HFFc6 (cell line): ENCODE measurements around the gene TPX2. TPM values are rescaled to one million over a fixed set of nuclear protein-coding genes. Genes with fewer than 3 reads are reported as not detected.
"Not testable (repeated sequence)": the region's sequence is repeated elsewhere in the genome, so short reads cannot be mapped to it uniquely, and the experiment has no call there.

Experiments used
- DNase-seq: peaks from one replicate; pipeline ENCODE4 v3.0.0-alpha.2; 2018
- H3K27ac Mint-ChIP-seq: 2 replicates; pipeline ENCODE4 v1.8.0; 2020; ENCODE audit warnings: mild to moderate bottlenecking, mixed read lengths
- H3K27me3 Mint-ChIP-seq: 2 replicates; pipeline ENCODE4 v1.8.0; 2021; ENCODE audit warnings: mild to moderate bottlenecking, moderate library complexity, mixed read lengths; ENCODE audit not compliant: insufficient read depth
- H3K36me3 Mint-ChIP-seq: 2 replicates; pipeline ENCODE4 v1.8.0; 2021; ENCODE audit warnings: low read depth, mixed read lengths
- H3K4me1 Mint-ChIP-seq: 2 replicates; pipeline ENCODE4 v1.8.0; 2020; ENCODE audit warnings: low read depth, mixed read lengths
- H3K4me3 Mint-ChIP-seq: 2 replicates; pipeline ENCODE4 v1.8.0; 2020; ENCODE audit warnings: mild to moderate bottlenecking, moderate library complexity, mixed read lengths
- H3K9me3 Mint-ChIP-seq: 2 replicates; pipeline ENCODE4 v1.8.0; 2020; ENCODE audit warnings: mild to moderate bottlenecking, mixed read lengths
- total RNA-seq, 6 experiments: library from RNA; stranded (reverse); fragmentation: NEBNext Ultra II Directional; extraction: Animal tissue kit (Norgen Biotek cat#: 25700); gene quantifications; 2 replicates in 1 of 6; 3 replicates in 5 of 6; pipeline ENCODE4 v1.2.3, GENCODE V29; 2021
- TF ChIP-seq, protein P1 (sequence below): fragments of 200-600 bp; sonication (generic); IDR thresholded peaks from 2 replicates; pipeline ENCODE4 v1.5.0; 2021; ENCODE audit warnings: antibody characterized with exemption, mild to moderate bottlenecking

TPX2 gene
- total RNA-seq, 6 experiments from 2014 or later: 51.0 to 117 (median 107) TPM

DNA sequence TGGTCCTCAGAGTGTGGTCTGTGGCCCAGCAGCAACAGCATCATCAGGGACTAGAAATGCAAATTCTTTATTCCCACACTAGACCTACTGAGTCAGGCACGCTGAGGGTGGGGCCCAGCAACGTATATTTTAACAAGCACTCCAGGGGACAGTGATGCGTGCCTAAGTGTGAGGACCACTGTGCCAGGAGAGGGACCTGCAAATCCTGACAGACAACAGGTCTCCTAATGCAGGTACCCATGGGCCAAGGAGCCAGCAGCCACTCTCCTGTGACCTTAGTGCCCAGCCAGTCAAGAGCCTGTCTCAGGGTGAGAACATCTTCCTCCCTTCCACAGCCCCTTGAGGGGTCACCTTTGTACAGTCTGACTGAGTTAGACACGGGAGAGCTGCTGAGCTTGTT lies 72.1 kb downstream of the TPX2 start:
- DNase-seq: no peak
- Mint-ChIP-seq H3K4me1 (peaks cover 46% of the 10 kb centered on the region), H3K27me3 (no peaks in the 10 kb centered on the region; the same call in 1 of the 2 replicates), H3K9me3 (no peaks in the 10 kb centered on the region), H3K4me3 (no peak overlapping the region), H3K27ac (peak overlapping the region; percentile 90), H3K36me3 (peaks cover 4% of the 10 kb centered on the region; the same call in 1 of the 2 replicates)
- TF ChIP-seq, protein P1, sequence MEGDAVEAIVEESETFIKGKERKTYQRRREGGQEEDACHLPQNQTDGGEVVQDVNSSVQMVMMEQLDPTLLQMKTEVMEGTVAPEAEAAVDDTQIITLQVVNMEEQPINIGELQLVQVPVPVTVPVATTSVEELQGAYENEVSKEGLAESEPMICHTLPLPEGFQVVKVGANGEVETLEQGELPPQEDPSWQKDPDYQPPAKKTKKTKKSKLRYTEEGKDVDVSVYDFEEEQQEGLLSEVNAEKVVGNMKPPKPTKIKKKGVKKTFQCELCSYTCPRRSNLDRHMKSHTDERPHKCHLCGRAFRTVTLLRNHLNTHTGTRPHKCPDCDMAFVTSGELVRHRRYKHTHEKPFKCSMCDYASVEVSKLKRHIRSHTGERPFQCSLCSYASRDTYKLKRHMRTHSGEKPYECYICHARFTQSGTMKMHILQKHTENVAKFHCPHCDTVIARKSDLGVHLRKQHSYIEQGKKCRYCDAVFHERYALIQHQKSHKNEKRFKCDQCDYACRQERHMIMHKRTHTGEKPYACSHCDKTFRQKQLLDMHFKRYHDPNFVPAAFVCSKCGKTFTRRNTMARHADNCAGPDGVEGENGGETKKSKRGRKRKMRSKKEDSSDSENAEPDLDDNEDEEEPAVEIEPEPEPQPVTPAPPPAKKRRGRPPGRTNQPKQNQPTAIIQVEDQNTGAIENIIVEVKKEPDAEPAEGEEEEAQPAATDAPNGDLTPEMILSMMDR: no peak

DNA sequence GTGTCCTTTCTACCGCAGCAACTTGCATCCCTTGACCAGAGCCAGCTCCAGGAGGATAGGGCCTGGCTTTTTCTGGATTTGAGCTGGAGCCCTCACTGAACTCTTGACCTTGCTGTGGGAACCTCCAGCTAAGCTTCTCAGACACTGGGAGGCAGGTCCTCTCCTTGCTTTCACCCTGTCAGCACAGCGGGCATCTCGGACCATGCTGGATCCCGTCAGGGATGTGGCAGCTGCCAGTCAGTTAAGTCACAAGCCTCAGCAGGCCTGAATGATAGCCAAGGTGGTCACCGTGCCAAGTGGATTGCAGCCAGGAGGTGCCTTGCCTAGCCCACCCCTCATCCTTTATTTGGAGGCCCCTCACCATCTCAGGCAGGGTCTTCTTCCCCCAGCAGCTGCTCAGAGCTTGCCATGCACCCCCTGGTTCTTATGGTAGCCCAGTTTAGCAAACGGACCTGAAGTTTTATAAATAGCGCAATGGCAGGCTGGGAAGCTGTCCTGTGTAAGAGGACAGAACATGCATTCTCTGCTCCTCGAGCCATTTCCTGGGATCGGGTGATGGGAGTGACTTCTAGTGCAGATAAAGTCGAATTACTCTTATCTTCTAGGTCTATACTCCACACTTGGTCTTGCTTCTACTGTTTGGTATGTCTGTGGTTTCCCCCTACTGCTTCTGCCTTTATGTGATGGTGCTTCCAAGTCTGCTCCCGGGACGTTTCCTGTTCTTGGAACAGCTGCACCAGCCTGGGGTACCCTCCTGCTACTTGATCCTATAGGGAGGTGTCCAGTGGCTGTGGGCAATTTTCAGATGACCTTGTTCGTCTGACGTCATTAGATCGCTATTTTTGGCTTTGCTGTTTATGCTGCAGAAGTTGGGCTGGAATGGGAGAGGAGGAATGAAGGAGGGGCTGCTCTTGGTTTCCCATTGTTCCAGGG lies 73.0 kb downstream of the TPX2 start:
- Mint-ChIP-seq H3K4me1 (peaks cover 46% of the 10 kb centered on the region), H3K4me3 (peak overlapping the region; percentile 17), H3K27me3 (no peaks in the 10 kb centered on the region; the same call in 1 of the 2 replicates), H3K36me3 (no peaks in the 10 kb centered on the region; the same call in 1 of the 2 replicates), H3K9me3 (no peaks in the 10 kb centered on the region), H3K27ac (peak overlapping the region; percentile 50)
- TF ChIP-seq, protein P1: no peak
- peak; percentile 50 for DNase-seq

DNA sequence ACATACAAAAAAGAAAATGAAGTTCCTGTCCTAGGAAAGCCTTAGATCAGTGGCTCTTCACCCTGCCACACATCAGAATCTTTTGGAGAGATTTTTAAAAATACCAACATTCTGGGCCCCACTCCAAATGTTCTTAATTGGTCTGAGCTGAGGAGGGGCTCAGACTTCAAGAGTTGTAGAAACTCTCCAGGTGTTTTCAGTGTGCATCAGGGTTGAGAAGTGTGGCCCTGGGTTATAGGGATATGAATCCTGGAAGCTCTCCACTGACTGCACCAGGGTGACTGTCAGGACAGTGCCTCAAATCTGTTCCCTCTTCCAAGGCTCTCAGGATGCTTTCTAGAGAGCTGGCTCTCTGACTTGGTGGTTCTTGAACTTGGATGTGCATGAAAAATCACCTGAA lies 74.5 kb downstream of the TPX2 start:
- H3K36me3 Mint-ChIP-seq: no peaks in the 10 kb centered on the region; the same call in 1 of the 2 replicates
- H3K27me3 Mint-ChIP-seq: no peaks in the 10 kb centered on the region; the same call in 1 of the 2 replicates
- no peaks in the 10 kb centered on the region for H3K9me3 Mint-ChIP-seq

DNA sequence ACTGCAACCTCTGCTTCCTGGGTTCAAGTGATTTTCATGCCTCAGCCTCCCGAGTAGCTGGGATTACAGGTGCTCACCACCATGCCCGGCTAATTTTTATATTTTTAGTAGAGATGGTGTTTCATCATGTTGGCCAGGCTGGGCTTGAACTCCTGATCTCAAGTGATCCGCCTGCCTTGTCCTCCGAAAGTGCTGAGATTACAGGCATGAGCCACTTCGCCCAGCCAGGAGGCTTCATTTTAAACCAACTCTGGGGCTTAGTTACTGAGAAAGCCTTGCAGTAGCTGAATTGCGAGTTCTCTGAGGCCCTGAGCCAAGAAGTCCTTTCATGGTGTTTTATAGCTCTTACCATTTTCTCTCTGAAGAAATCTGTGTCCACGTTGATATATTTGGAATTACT lies 75.1 kb downstream of the TPX2 start:
- H3K27ac Mint-ChIP-seq, DNase-seq, H3K27me3 Mint-ChIP-seq, H3K36me3 Mint-ChIP-seq, H3K9me3 Mint-ChIP-seq, H3K4me3 Mint-ChIP-seq: not testable (repeated sequence)
- peaks cover 46% of the 10 kb centered on the region for H3K4me1 Mint-ChIP-seq

More for the DNA sequence above, 74.5 kb downstream of the TPX2 start:
- TF ChIP-seq, protein P1: no peak
- peaks cover 46% of the 10 kb centered on the region for H3K4me1 Mint-ChIP-seq
- no peak overlapping the region for H3K4me3 Mint-ChIP-seq
- DNase-seq: no peak
- no peak overlapping the region for H3K27ac Mint-ChIP-seq

DNA sequence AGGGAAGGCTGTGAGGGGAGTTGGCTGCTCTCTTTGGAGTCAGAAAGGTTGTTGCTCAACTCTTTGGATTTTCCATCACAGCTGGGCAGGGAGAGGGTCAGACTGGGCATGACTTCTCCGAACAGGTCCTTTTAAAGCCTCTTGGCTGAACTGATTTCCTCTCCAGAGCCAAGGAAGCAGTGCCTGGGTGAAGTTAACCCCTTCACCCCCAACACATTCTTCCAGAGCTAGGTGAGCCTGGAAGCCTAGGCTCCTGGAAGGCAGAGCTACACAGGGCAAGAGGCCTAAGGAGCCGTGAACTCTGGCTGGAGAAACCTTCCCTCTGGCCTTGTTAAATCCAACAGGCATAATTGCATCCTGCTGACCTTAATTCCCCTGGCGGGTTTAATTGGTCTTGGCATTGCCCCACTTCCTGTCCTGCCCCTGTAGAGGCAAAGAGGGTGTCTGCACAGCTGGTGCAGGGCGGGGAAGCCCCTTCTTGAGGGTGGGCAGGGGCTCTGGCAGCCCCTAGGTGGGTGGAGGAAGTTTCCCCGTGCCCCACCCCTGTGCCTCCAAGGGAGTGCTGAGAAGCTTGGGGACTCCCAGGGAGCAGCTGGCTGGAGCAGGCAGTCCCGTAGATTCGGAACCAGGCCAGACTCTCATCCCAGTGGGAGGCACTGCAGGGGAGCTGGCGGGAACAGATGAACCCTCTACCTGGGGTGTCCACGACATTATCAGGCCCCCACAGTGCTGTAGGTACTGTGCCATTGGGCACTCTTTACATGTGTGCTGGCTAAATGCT lies 76.5 kb downstream of the TPX2 start:
- no peak overlapping the region for H3K4me3 Mint-ChIP-seq
- DNase-seq: no peak
- peaks cover 31% of the 10 kb centered on the region for H3K4me1 Mint-ChIP-seq
- H3K27ac Mint-ChIP-seq: no peak overlapping the region
- no peaks in the 10 kb centered on the region for H3K9me3 Mint-ChIP-seq
- H3K36me3 Mint-ChIP-seq: no peaks in the 10 kb centered on the region
- TF ChIP-seq, protein P1: no peak
- peaks cover under 1% of the 10 kb centered on the region; the same call in 1 of the 2 replicates for H3K27me3 Mint-ChIP-seq
